Measurements from ENCODE around the gene SMCR8.

SMCR8 gene

GRCh38 chr17:18326572-18326971 lies 11.5 kb downstream of the SMCR8 start:
- TF ChIP-seq SPI1 (IDR thresholded peaks at IDR 0.05; ENCODE audit: borderline replicate concordance, low read depth) (no peak), POLR2AphosphoS5 (IDR thresholded peaks at IDR 0.05; ENCODE audit: low read depth) (no peak), REST (IDR thresholded peaks at IDR 0.05; ENCODE audit: insufficient replicate concordance, low read depth) (no peak), GABPA (IDR thresholded peaks at IDR 0.05; ENCODE audit: low read depth) (no peak)
- TF ChIP-seq, protein P1, sequence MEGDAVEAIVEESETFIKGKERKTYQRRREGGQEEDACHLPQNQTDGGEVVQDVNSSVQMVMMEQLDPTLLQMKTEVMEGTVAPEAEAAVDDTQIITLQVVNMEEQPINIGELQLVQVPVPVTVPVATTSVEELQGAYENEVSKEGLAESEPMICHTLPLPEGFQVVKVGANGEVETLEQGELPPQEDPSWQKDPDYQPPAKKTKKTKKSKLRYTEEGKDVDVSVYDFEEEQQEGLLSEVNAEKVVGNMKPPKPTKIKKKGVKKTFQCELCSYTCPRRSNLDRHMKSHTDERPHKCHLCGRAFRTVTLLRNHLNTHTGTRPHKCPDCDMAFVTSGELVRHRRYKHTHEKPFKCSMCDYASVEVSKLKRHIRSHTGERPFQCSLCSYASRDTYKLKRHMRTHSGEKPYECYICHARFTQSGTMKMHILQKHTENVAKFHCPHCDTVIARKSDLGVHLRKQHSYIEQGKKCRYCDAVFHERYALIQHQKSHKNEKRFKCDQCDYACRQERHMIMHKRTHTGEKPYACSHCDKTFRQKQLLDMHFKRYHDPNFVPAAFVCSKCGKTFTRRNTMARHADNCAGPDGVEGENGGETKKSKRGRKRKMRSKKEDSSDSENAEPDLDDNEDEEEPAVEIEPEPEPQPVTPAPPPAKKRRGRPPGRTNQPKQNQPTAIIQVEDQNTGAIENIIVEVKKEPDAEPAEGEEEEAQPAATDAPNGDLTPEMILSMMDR (IDR thresholded peaks at IDR 0.05; ENCODE audit: insufficient read depth, low read length) = no peak
- no peak overlapping the region for H3K4me3 ChIP-seq (replicated peaks; ENCODE audit: insufficient read depth, low read length)
- no peak for DNase-seq (ENCODE audit: low read depth in 1 of 2, low spot score in 1 of 2)
- H3K27me3 ChIP-seq (ENCODE audit: insufficient read depth, poor library complexity, severe bottlenecking) = no peaks in the 10 kb centered on the region
- H3K27ac ChIP-seq (replicated peaks) = no peak overlapping the region

- DNase-seq (ENCODE audit: low read depth in 1 of 2, low spot score in 1 of 2) = no peak
- Histone ChIP-seq H3K27me3 (ENCODE audit: insufficient read depth, poor library complexity, severe bottlenecking) (no peaks in the 10 kb centered on the region), H3K4me3 (replicated peaks; ENCODE audit: insufficient read depth, low read length) (no peak overlapping the region), H3K27ac (replicated peaks) (no peak overlapping the region)
- TF ChIP-seq, protein P1 (IDR thresholded peaks at IDR 0.05; ENCODE audit: insufficient read depth, low read length) = no peak
- no peak for TF ChIP-seq GABPA (IDR thresholded peaks at IDR 0.05; ENCODE audit: low read depth)
- no peak for TF ChIP-seq SPI1 (IDR thresholded peaks at IDR 0.05; ENCODE audit: borderline replicate concordance, low read depth)
- no peak for TF ChIP-seq REST (IDR thresholded peaks at IDR 0.05; ENCODE audit: insufficient replicate concordance, low read depth)
- no peak for TF ChIP-seq POLR2AphosphoS5 (IDR thresholded peaks at IDR 0.05; ENCODE audit: low read depth)
Observed at GRCh38 chr17:18327093-18327492, 12.0 kb downstream of the SMCR8 start.

DNA sequence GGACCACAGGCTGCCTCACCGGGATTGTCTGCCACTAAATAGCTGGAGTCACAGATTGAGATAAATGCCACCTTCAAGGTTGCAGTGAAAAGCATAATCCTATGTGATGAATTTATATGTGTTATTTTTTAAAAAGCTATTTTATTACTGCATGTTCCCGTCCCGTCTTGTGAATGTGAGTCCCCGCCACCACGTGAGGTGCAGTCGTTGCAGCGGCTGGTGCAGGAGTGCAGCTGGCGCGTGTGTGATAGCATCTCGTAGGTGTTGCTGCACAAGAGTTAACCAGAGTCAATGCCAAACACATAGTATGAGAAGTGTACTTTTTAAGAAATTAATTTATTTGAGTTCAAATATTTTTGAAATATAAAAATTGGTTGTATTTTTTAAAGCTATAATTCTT lies 12.5 kb downstream of the SMCR8 start:
- no peak overlapping the region for H3K27ac ChIP-seq (replicated peaks)
- TF ChIP-seq, protein P1 (IDR thresholded peaks at IDR 0.05; ENCODE audit: insufficient read depth, low read length) = no peak
- TF ChIP-seq REST (IDR thresholded peaks at IDR 0.05; ENCODE audit: insufficient replicate concordance, low read depth) (no peak), POLR2AphosphoS5 (IDR thresholded peaks at IDR 0.05; ENCODE audit: low read depth) (no peak), GABPA (IDR thresholded peaks at IDR 0.05; ENCODE audit: low read depth) (no peak), SPI1 (IDR thresholded peaks at IDR 0.05; ENCODE audit: borderline replicate concordance, low read depth) (no peak)
- H3K4me3 ChIP-seq (replicated peaks; ENCODE audit: insufficient read depth, low read length) = no peak overlapping the region
- H3K27me3 ChIP-seq (ENCODE audit: insufficient read depth, poor library complexity, severe bottlenecking) = no peaks in the 10 kb centered on the region
- no peak for DNase-seq (ENCODE audit: low read depth in 1 of 2, low spot score in 1 of 2)

Measured in HL-60 (cell line).